Measurements from ENCODE around the gene PLXDC2.
"Not testable (repeated sequence)": the region's sequence is repeated elsewhere in the genome, so short reads cannot be mapped to it uniquely, and the experiment has no call there.

The PLXDC2 gene

GRCh38 chr10:19986591-19986990 lies 170.4 kb downstream of the PLXDC2 start:
- no peak for DNase-seq

GRCh38 chr10:19987931-19988330 lies 171.7 kb downstream of the PLXDC2 start:
- no peak for DNase-seq

GRCh38 chr10:19993714-19994315 lies 177.6 kb downstream of the PLXDC2 start:
- no peak for DNase-seq

GRCh38 chr10:19998482-19998881 lies 182.2 kb downstream of the PLXDC2 start:
- DNase-seq: no peak

- DNase-seq: no peak
Measured at GRCh38 chr10:19999431-19999830, 183.2 kb downstream of the PLXDC2 start.

GRCh38 chr10:20002026-20002425 lies 185.8 kb downstream of the PLXDC2 start:
- not testable (repeated sequence) for DNase-seq

- no peak for DNase-seq
Measured at GRCh38 chr10:20002657-20003056, 186.4 kb downstream of the PLXDC2 start.

GRCh38 chr10:20004087-20004523 lies 187.9 kb downstream of the PLXDC2 start:
- peak in 1 of 2 donors; percentile 55 for DNase-seq

GRCh38 chr10:20005638-20006037 lies 189.4 kb downstream of the PLXDC2 start:
- no peak for DNase-seq

GRCh38 chr10:20006169-20006870 lies 190.1 kb downstream of the PLXDC2 start:
- no peak for DNase-seq

- no peak for DNase-seq
Measured at GRCh38 chr10:20007426-20007825, 191.2 kb downstream of the PLXDC2 start.

- DNase-seq: no peak
Measured at GRCh38 chr10:20013991-20014750, 197.9 kb downstream of the PLXDC2 start.

- no peak for DNase-seq
Measured at GRCh38 chr10:20017961-20018360, 201.7 kb downstream of the PLXDC2 start.

- no peak for DNase-seq
Measured at GRCh38 chr10:20020677-20021076, 204.4 kb downstream of the PLXDC2 start.

- no peak for DNase-seq
Measured at GRCh38 chr10:20029523-20029922, 213.3 kb downstream of the PLXDC2 start.

- no peak for DNase-seq
Measured at GRCh38 chr10:20033476-20033875, 217.2 kb downstream of the PLXDC2 start.

GRCh38 chr10:20034732-20035131 lies 218.5 kb downstream of the PLXDC2 start:
- no peak for DNase-seq

GRCh38 chr10:20040012-20040411 lies 223.8 kb downstream of the PLXDC2 start:
- peak in 1 of 2 donors; percentile 11 for DNase-seq

GRCh38 chr10:20041931-20042330 lies 225.7 kb downstream of the PLXDC2 start:
- no peak for DNase-seq

GRCh38 chr10:20045100-20045499 lies 228.9 kb downstream of the PLXDC2 start:
- DNase-seq: not testable (repeated sequence)

GRCh38 chr10:20048161-20048560 lies 231.9 kb downstream of the PLXDC2 start:
- DNase-seq: no peak

- no peak for DNase-seq
Measured at GRCh38 chr10:20058135-20058534, 241.9 kb downstream of the PLXDC2 start.

- no peak for DNase-seq
Measured at GRCh38 chr10:20059084-20059835, 243.0 kb downstream of the PLXDC2 start.

Data from CD4-positive, alpha-beta T cell treated with Interleukin-4 for 1 hour (primary cell).